Measurements from ENCODE around the gene SYTL4.

The SYTL4 gene

DNA sequence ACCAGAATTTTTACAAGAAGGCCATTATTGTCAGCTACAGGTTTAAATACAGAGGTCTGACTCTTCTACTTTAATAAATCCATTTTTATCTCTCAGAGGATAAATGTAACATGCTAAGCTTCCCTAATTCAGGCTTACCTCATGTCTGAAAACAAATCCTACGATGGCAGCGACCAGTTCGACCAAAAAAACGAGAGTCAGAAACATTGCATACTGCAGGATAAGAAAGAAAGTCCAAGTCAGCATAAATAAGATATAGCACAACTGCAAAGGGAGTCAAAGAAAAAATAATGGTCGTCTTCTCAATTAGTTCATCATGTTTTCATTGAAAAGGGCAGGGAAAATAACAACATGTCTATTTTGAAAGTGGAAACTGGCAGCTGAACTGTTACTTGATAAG is 96.9 kb downstream of the SYTL4 start:
- Histone ChIP-seq H2AFZ (ENCODE audit: low read length, unreplicated experiment) (no peak overlapping the region), H3K4me3 (ENCODE audit: low read depth, low read length) (peak overlapping the region; percentile 90; the same call in 1 of the 2 replicates), H3K27me3 (ENCODE audit: insufficient read depth, low read length) (no peaks in the 10 kb centered on the region)

GRCh38 chrX:100625985-100626491 is 105.9 kb downstream of the SYTL4 start:
- no peak overlapping the region for H2AFZ ChIP-seq (ENCODE audit: low read length, unreplicated experiment)
- no peaks in the 10 kb centered on the region for H3K27me3 ChIP-seq (ENCODE audit: insufficient read depth, low read length)
- no peak overlapping the region for H3K27ac ChIP-seq (ENCODE audit: low read depth, low read length)
- H3K4me1 ChIP-seq (ENCODE audit: control insufficient read depth, insufficient read depth, low read length, unreplicated experiment): no peaks in the 10 kb centered on the region
- no peaks in the 10 kb centered on the region for H3K36me3 ChIP-seq (ENCODE audit: insufficient read depth, low read length)
- H3K4me3 ChIP-seq (ENCODE audit: low read depth, low read length): no peak overlapping the region
- no peaks in the 10 kb centered on the region for H3K79me2 ChIP-seq (ENCODE audit: control insufficient read depth, insufficient read depth, low read length, unreplicated experiment)

More for the DNA sequence above, 96.9 kb downstream of the SYTL4 start:
- Histone ChIP-seq H3K27ac (ENCODE audit: low read depth, low read length) (no peak overlapping the region), H3K79me2 (ENCODE audit: control insufficient read depth, insufficient read depth, low read length, unreplicated experiment) (no peaks in the 10 kb centered on the region), H3K4me1 (ENCODE audit: control insufficient read depth, insufficient read depth, low read length, unreplicated experiment) (peaks cover 4% of the 10 kb centered on the region), H3K36me3 (ENCODE audit: insufficient read depth, low read length) (0 out of 2 replicates have a peak, but pooled peaks cover 4% of the 10 kb centered on the region)

All from ACC112 (cell line).